Frontal cortex (tissue), 4 donors: ENCODE data around the gene PWWP2B. TPM values are rescaled to one million over a fixed set of nuclear protein-coding genes. Genes with fewer than 3 reads are reported as not detected.

Source experiments
- DNase-seq, 2 donors: peaks; one replicate each; pipeline ENCODE4 v3.0.0; 2012; ENCODE audit warnings: low spot score in 2 of 2
- FAIRE-seq: peaks from 2 replicates; lab custom pipeline; 2012; peaks lifted over from hg19 to GRCh38; lab: Jason Lieb, UNC
- total RNA-seq: library from RNA; depleted of rRNA; stranded (reverse); fragments of >200 nt; gene quantifications from one replicate; pipeline ENCODE4 v1.2.3, GENCODE V29; 2014
- donor health status: control.
- donor health status: control.
- donor health status: control.

The PWWP2B gene
- total RNA-seq, 1 donor from 2014 or later = 9.4 TPM

GRCh38 chr10:132362151-132362611, 34.8 kb upstream of the PWWP2B start:
- DNase-seq (no peak), FAIRE-seq (no peak)

- no peak for FAIRE-seq
- no peak for DNase-seq
These were observed 33.6 kb upstream of the PWWP2B start for GRCh38 chr10:132363376-132363775.

GRCh38 chr10:132363921-132364593, 32.9 kb upstream of the PWWP2B start:
- DNase-seq = peak in 1 of 2 donors; percentile 66
- FAIRE-seq = peak; percentile 42

- DNase-seq = no peak
- no peak for FAIRE-seq
These were observed 32.4 kb upstream of the PWWP2B start for GRCh38 chr10:132364594-132364970.

GRCh38 chr10:132365102-132365501, 31.9 kb upstream of the PWWP2B start:
- FAIRE-seq (no peak), DNase-seq (no peak)

- DNase-seq = no peak
- no peak for FAIRE-seq
These were observed 31.0 kb upstream of the PWWP2B start for GRCh38 chr10:132366006-132366405.

GRCh38 chr10:132366499-132366898, 30.5 kb upstream of the PWWP2B start:
- FAIRE-seq (no peak), DNase-seq (no peak)

GRCh38 chr10:132368391-132368790, 28.6 kb upstream of the PWWP2B start:
- FAIRE-seq = no peak
- no peak for DNase-seq

- DNase-seq = no peak
- FAIRE-seq = no peak
These were observed 27.9 kb upstream of the PWWP2B start for GRCh38 chr10:132368881-132369635.

- no peak for FAIRE-seq
- DNase-seq = no peak
These were observed 27.3 kb upstream of the PWWP2B start for GRCh38 chr10:132369636-132370185.

- DNase-seq (no peak), FAIRE-seq (no peak)
These were observed 26.3 kb upstream of the PWWP2B start for GRCh38 chr10:132370426-132371340.

GRCh38 chr10:132371641-132372081, 25.3 kb upstream of the PWWP2B start:
- FAIRE-seq = no peak
- no peak for DNase-seq

GRCh38 chr10:132372516-132373095, 24.4 kb upstream of the PWWP2B start:
- no peak for DNase-seq
- FAIRE-seq = no peak

- FAIRE-seq (no peak), DNase-seq (no peak)
These were observed 23.6 kb upstream of the PWWP2B start for GRCh38 chr10:132373241-132373955.

- no peak for DNase-seq
- no peak for FAIRE-seq
These were observed 22.8 kb upstream of the PWWP2B start for GRCh38 chr10:132374176-132374575.

- no peak for DNase-seq
- FAIRE-seq = no peak
These were observed 22.4 kb upstream of the PWWP2B start for GRCh38 chr10:132374612-132375011.

- no peak for FAIRE-seq
- no peak for DNase-seq
These were observed 21.7 kb upstream of the PWWP2B start for GRCh38 chr10:132375116-132375794.

- DNase-seq = no peak
- FAIRE-seq = no peak
These were observed 21.2 kb upstream of the PWWP2B start for GRCh38 chr10:132375795-132376297.
